AG10803 (cell line): ENCODE data around the gene S100A13.
"Not testable (repeated sequence)": the region's sequence is repeated elsewhere in the genome, so short reads cannot be mapped to it uniquely, and the experiment has no call there.

ENCODE experiments used
- DNase-seq: peaks from one replicate; pipeline ENCODE4 v3.0.0; 2010; ENCODE audit warnings: low read depth
- H3K4me3 ChIP-seq: 2 replicates; pipeline ENCODE4 v1.5.1; 2011; ENCODE audit warnings: mild to moderate bottlenecking, low read length, control low read depth
- TF ChIP-seq, protein P1 (sequence below): conservative IDR thresholded peaks from 2 replicates; pipeline ENCODE4 v1.5.1; 2011; ENCODE audit warnings: mild to moderate bottlenecking, low read length, control low read depth, inconsistent platforms

The S100A13 gene

GRCh38 chr1:153587314-153587713, 40.0 kb downstream of the S100A13 start:
- DNase-seq: no peak
- no peak overlapping the region for H3K4me3 ChIP-seq
- TF ChIP-seq, protein P1, sequence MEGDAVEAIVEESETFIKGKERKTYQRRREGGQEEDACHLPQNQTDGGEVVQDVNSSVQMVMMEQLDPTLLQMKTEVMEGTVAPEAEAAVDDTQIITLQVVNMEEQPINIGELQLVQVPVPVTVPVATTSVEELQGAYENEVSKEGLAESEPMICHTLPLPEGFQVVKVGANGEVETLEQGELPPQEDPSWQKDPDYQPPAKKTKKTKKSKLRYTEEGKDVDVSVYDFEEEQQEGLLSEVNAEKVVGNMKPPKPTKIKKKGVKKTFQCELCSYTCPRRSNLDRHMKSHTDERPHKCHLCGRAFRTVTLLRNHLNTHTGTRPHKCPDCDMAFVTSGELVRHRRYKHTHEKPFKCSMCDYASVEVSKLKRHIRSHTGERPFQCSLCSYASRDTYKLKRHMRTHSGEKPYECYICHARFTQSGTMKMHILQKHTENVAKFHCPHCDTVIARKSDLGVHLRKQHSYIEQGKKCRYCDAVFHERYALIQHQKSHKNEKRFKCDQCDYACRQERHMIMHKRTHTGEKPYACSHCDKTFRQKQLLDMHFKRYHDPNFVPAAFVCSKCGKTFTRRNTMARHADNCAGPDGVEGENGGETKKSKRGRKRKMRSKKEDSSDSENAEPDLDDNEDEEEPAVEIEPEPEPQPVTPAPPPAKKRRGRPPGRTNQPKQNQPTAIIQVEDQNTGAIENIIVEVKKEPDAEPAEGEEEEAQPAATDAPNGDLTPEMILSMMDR: no peak

- TF ChIP-seq, protein P1: no peak
- H3K4me3 ChIP-seq: no peak overlapping the region
- DNase-seq: no peak
Observed at GRCh38 chr1:153586347-153586746, 41.0 kb downstream of the S100A13 start.

DNA sequence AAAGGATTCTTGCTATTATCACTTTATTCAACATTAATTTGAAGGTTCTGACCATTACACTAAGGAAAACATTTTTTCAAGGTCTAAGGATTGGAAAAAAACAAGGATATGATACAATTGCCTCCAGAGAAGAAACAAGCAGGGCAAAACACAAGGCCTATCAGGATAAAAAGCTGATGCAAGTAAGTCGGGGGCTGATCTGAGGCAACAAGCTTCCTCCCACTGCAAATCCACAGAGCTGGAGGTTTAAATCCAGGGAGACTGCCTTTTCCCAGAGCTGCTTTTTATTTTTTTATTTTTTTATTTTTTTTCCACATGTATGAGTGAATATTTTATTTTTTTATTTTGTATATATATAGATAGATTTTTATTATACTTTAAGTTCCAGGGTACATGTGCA, 42.3 kb downstream of the S100A13 start:
- TF ChIP-seq, protein P1: no peak
- DNase-seq: no peak
- no peak overlapping the region for H3K4me3 ChIP-seq

- DNase-seq: no peak
- TF ChIP-seq, protein P1: no peak
- H3K4me3 ChIP-seq: no peak overlapping the region
Observed at GRCh38 chr1:153583976-153584375, 43.3 kb downstream of the S100A13 start.

GRCh38 chr1:153583514-153583913, 43.8 kb downstream of the S100A13 start:
- not testable (repeated sequence) for H3K4me3 ChIP-seq, DNase-seq

GRCh38 chr1:153582836-153583235, 44.5 kb downstream of the S100A13 start:
- not testable (repeated sequence) for H3K4me3 ChIP-seq, DNase-seq

GRCh38 chr1:153578936-153579335, 48.4 kb downstream of the S100A13 start:
- DNase-seq: no peak
- TF ChIP-seq, protein P1: no peak
- H3K4me3 ChIP-seq: no peak overlapping the region

DNA sequence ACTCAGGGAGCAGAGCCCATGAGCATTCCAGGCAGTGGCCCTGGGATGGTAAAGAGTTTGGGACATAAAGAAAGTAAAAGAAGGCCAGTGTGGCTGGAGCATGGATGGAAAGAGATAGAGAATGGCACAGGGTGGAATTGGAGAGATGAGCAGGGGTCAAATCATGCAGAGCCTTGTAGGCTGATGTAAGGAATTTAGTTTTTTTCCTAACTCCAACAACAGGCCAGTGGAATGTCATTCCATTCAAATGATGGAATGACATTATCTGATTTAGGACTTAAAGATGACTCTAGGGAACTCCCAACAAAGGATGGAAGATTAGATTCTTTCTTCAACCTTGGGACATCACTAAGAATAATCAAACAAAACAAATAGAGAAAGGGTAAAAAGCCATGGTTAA, 48.8 kb downstream of the S100A13 start:
- peak; percentile 73 for DNase-seq
- TF ChIP-seq, protein P1: no peak
- H3K4me3 ChIP-seq: no peak overlapping the region
